Osteoblast (primary cell): Measurements from ENCODE around the gene DDIT4L. TPM values are rescaled to one million over a fixed set of nuclear protein-coding genes. Genes with fewer than 3 reads are reported as not detected.
"Not testable (repeated sequence)": the region's sequence is repeated elsewhere in the genome, so short reads cannot be mapped to it uniquely, and the experiment has no call there.

Experiments used
- DNase-seq: peaks from one replicate; pipeline ENCODE4 v3.0.0; 2011; ENCODE audit warnings: low spot score, mixed read lengths; ENCODE audit not compliant: insufficient read length; ENCODE audit errors: missing footprints
- H2AFZ ChIP-seq: 2 replicates; pipeline ENCODE4 v1.6.0; 2011; ENCODE audit warnings: mild to moderate bottlenecking, low read length
- H3K27ac ChIP-seq: 2 replicates; pipeline ENCODE4 v1.5.1; 2011; ENCODE audit warnings: mild to moderate bottlenecking, low read depth, low read length, moderate library complexity
- H3K27me3 ChIP-seq: 2 replicates; pipeline ENCODE4 v1.6.0; 2012; ENCODE audit warnings: mild to moderate bottlenecking, control low read depth, inconsistent platforms, low read length, moderate library complexity; ENCODE audit not compliant: insufficient read depth
- H3K36me3 ChIP-seq: 2 replicates; pipeline ENCODE4 v1.5.1; 2011; ENCODE audit warnings: mild to moderate bottlenecking, low read length, control low read depth, moderate library complexity; ENCODE audit not compliant: insufficient read depth
- H3K4me1 ChIP-seq: 2 replicates; pipeline ENCODE4 v1.5.1; 2011; ENCODE audit warnings: mild to moderate bottlenecking, low read length, control low read depth, moderate library complexity; ENCODE audit not compliant: insufficient read depth
- H3K4me2 ChIP-seq: 2 replicates; pipeline ENCODE4 v1.6.0; 2011; ENCODE audit warnings: mild to moderate bottlenecking, low read length; ENCODE audit not compliant: insufficient read depth
- H3K4me3 ChIP-seq: fragments of 200-600 bp; sonication (generic); 3 replicates; pipeline ENCODE4 v1.5.1; 2012; ENCODE audit warnings: mild to moderate bottlenecking, low read length, inconsistent platforms; ENCODE audit not compliant: insufficient read depth
- H3K79me2 ChIP-seq: 2 replicates; pipeline ENCODE4 v1.6.0; 2012; ENCODE audit warnings: mild to moderate bottlenecking, low read length, control low read depth, inconsistent platforms; ENCODE audit not compliant: insufficient read depth
- H3K9me3 ChIP-seq: 2 replicates; pipeline ENCODE4 v1.5.1; 2011; ENCODE audit warnings: low read depth, low read length, control low read depth
- H4K20me1 ChIP-seq: 2 replicates; pipeline ENCODE4 v1.6.0; 2012; ENCODE audit warnings: mild to moderate bottlenecking, low read length, control low read depth; ENCODE audit not compliant: insufficient read depth
- total RNA-seq: library from RNA; depleted of rRNA; stranded (reverse); fragments of >200 nt; gene quantifications from 2 replicates; pipeline ENCODE4 v1.2.3, GENCODE V29; 2012
- TF ChIP-seq, protein P1 (sequence below): IDR thresholded peaks from 2 replicates; pipeline ENCODE4 v1.5.1; 2011; ENCODE audit warnings: mild to moderate bottlenecking, low read depth, low read length, moderate library complexity; ENCODE audit errors: extremely low read depth

Gene DDIT4L
- total RNA-seq, 1 donor, result 2.2 TPM

DNA sequence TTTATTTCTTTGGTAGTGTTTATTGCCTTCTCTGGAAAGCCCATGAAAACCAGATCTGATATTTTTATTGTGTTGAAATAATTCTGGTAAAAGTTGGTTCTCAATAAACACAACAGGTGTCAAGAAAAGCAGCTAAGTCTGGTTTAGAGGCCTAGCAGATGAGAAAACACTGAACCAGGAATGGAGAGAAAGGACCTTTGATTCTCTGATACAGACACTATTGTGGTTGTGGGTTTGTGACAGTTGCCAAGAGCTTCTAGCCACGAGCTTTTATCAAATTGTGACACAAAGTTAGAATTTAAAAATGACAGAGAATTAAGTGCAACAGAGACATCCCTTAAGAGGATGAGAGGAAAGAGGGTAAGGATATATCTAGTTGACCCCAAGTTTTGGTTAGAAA lies 42.6 kb downstream of the DDIT4L start:
- no peak overlapping the region for H2AFZ ChIP-seq
- H3K79me2 ChIP-seq, result no peaks in the 10 kb centered on the region
- no peaks in the 10 kb centered on the region for H3K9me3 ChIP-seq
- H3K36me3 ChIP-seq, result no peaks in the 10 kb centered on the region
- no peak overlapping the region for H3K27ac ChIP-seq
- DNase-seq, result no peak
- H3K4me3 ChIP-seq, result no peak overlapping the region
- H3K4me2 ChIP-seq, result no peak overlapping the region
- H3K4me1 ChIP-seq, result no peaks in the 10 kb centered on the region
- H3K27me3 ChIP-seq, result no peaks in the 10 kb centered on the region
- TF ChIP-seq, protein P1, sequence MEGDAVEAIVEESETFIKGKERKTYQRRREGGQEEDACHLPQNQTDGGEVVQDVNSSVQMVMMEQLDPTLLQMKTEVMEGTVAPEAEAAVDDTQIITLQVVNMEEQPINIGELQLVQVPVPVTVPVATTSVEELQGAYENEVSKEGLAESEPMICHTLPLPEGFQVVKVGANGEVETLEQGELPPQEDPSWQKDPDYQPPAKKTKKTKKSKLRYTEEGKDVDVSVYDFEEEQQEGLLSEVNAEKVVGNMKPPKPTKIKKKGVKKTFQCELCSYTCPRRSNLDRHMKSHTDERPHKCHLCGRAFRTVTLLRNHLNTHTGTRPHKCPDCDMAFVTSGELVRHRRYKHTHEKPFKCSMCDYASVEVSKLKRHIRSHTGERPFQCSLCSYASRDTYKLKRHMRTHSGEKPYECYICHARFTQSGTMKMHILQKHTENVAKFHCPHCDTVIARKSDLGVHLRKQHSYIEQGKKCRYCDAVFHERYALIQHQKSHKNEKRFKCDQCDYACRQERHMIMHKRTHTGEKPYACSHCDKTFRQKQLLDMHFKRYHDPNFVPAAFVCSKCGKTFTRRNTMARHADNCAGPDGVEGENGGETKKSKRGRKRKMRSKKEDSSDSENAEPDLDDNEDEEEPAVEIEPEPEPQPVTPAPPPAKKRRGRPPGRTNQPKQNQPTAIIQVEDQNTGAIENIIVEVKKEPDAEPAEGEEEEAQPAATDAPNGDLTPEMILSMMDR, result no peak
- H4K20me1 ChIP-seq, result no peaks in the 10 kb centered on the region

DNA sequence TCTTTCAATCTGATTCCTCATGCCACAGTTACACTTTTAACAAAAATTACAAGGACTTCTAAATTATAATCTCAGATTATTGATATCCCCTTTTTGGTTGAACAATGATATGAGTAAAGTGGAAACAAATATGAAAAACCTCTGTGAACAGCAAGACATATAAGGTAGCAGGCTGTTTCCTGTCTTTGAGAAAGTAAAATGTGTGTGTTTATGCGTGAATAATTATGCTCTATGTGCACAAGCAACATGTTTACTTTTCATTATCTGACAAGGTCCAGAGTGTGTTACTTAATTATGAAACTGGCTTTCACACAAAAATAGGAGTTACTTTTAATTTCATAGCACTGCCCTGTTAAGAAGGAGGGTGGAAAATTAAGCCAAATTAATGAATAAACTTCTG lies 43.1 kb downstream of the DDIT4L start:
- Histone ChIP-seq H3K27me3 (no peaks in the 10 kb centered on the region), H3K27ac (no peak overlapping the region), H3K4me1 (no peaks in the 10 kb centered on the region), H3K9me3 (no peaks in the 10 kb centered on the region), H3K4me3 (no peak overlapping the region), H4K20me1 (no peaks in the 10 kb centered on the region), H2AFZ (no peak overlapping the region), H3K79me2 (no peaks in the 10 kb centered on the region), H3K36me3 (no peaks in the 10 kb centered on the region), H3K4me2 (no peak overlapping the region)
- no peak for DNase-seq
- TF ChIP-seq, protein P1, result no peak

DNA sequence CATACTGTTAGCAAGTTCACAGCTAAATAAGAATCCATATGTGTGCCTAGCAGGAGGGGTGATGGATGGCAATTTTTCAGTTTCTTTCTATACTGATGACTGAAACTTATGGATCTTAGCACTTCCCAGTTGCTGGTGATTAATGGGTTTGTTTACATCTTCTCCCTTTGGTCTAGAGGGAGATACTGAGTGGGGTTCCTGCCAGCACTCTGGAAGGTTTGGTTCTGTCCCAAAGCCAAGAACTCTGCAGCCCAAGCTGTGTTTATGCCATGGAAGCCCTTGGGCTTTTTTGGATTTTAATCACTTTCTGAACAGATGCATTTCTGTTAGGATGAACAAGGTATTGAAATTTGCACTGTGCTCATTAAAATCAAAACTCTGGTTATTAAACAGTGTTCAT lies 43.5 kb downstream of the DDIT4L start:
- H3K4me2 ChIP-seq, result no peak overlapping the region
- H4K20me1 ChIP-seq, result no peaks in the 10 kb centered on the region
- H3K4me1 ChIP-seq, result no peaks in the 10 kb centered on the region
- DNase-seq, result no peak
- no peaks in the 10 kb centered on the region for H3K36me3 ChIP-seq
- no peaks in the 10 kb centered on the region for H3K27me3 ChIP-seq
- H3K4me3 ChIP-seq, result no peak overlapping the region
- no peak overlapping the region for H2AFZ ChIP-seq
- no peak overlapping the region for H3K27ac ChIP-seq
- H3K9me3 ChIP-seq, result no peaks in the 10 kb centered on the region
- H3K79me2 ChIP-seq, result no peaks in the 10 kb centered on the region
- TF ChIP-seq, protein P1, result no peak

DNA sequence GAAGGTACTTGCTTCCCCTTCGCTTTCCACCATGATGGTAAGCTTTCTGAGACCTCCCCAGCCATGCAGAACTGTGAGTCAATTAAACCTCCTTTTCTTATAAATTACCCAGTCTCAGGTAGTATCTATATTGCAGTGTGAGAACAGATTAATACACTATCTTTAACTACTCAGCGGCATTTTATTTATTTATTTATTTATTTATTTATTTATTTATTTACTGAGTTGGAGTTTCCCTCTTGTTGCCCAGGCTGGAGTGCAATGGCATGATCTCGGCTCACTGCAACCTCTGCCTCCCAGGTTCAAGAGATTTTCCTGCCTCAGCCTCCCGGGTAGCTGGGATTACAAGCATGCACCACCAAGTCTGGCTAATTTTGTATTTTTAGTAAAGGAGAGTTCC lies 52.9 kb downstream of the DDIT4L start:
- DNase-seq, H3K36me3 ChIP-seq, H4K20me1 ChIP-seq, H3K27ac ChIP-seq, H2AFZ ChIP-seq, H3K4me2 ChIP-seq, H3K4me3 ChIP-seq, H3K79me2 ChIP-seq, H3K9me3 ChIP-seq, H3K27me3 ChIP-seq, H3K4me1 ChIP-seq: not testable (repeated sequence)

Other genes with a start within 250 kb of the DDIT4L start
- gene DNAJB14, start 243.8 kb downstream of the DDIT4L start, total RNA-seq, result 39.2 and 41.3 TPM in 2 replicates
- gene H2AZ1, start 240.2 kb downstream of the DDIT4L start, total RNA-seq, result 94.8 and 97.2 TPM in 2 replicates